GM21529 (cell line): Measurements from ENCODE around the gene ABHD16B.

Source experiments
- ATAC-seq: cut with Tn5 transposase; IDR thresholded peaks from one replicate; pipeline ENCODE4 v1.9.1; 2021; ENCODE audit not compliant: unreplicated experiment

The ABHD16B gene

GRCh38 chr20:63861365-63861934 lies at the start of gene ABHD16B:
Gene ABHD16B (plus strand): TSS chr20:63861498. CDS start chr20:63861541, 43 bp downstream.
- ATAC-seq = no peak

GRCh38 chr20:63814891-63815614 lies 46.2 kb upstream of the ABHD16B start:
- no peak for ATAC-seq

GRCh38 chr20:63815615-63816253 lies 45.6 kb upstream of the ABHD16B start:
- no peak for ATAC-seq

GRCh38 chr20:63819224-63819921 lies 41.9 kb upstream of the ABHD16B start:
- ATAC-seq = no peak

- no peak for ATAC-seq
Measured at GRCh38 chr20:63821811-63822210, 39.5 kb upstream of the ABHD16B start.

- ATAC-seq = no peak
Measured at GRCh38 chr20:63822276-63822696, 39.0 kb upstream of the ABHD16B start.

- ATAC-seq = no peak
Measured at GRCh38 chr20:63823691-63824311, 37.5 kb upstream of the ABHD16B start.

GRCh38 chr20:63825331-63826118 lies 35.8 kb upstream of the ABHD16B start:
- no peak for ATAC-seq

GRCh38 chr20:63826753-63827152 lies 34.5 kb upstream of the ABHD16B start:
- ATAC-seq = no peak

GRCh38 chr20:63828124-63828523 lies 33.2 kb upstream of the ABHD16B start:
- no peak for ATAC-seq

GRCh38 chr20:63828545-63828944 lies 32.8 kb upstream of the ABHD16B start:
- ATAC-seq = no peak

GRCh38 chr20:63828951-63829350 lies 32.3 kb upstream of the ABHD16B start:
- no peak for ATAC-seq

GRCh38 chr20:63829603-63829944 lies 31.7 kb upstream of the ABHD16B start:
- no peak for ATAC-seq

- ATAC-seq = no peak
Measured at GRCh38 chr20:63829945-63830835, 31.1 kb upstream of the ABHD16B start.

- ATAC-seq = peak; percentile 45
Measured at GRCh38 chr20:63830841-63831588, 30.3 kb upstream of the ABHD16B start, which contains the start of gene ZBTB46. Gene ZBTB46 (minus strand): TSS chr20:63831264. CDS start chr20:63790757, 40,507 bp downstream.

GRCh38 chr20:63831646-63831992 lies 29.7 kb upstream of the ABHD16B start:
- ATAC-seq = no peak

GRCh38 chr20:63831993-63832686 lies 29.2 kb upstream of the ABHD16B start:
- no peak for ATAC-seq
